Medulla oblongata (tissue), 1 donor: ENCODE data around the gene AOPEP.
"Not testable (repeated sequence)": the region's sequence is repeated elsewhere in the genome, so short reads cannot be mapped to it uniquely, and the experiment has no call there.

Source experiments
- DNase-seq: peaks from one replicate; pipeline ENCODE4 v3.0.0-alpha.2; 2015; ENCODE audit errors: extremely low spot score

AOPEP gene

GRCh38 chr9:94817291-94818177 is 91.0 kb downstream of the AOPEP start:
- no peak for DNase-seq

GRCh38 chr9:94818178-94818541 is 91.7 kb downstream of the AOPEP start:
- no peak for DNase-seq

- DNase-seq, result peak; percentile 51
Observed at GRCh38 chr9:94819161-94819687, 92.7 kb downstream of the AOPEP start.

DNA sequence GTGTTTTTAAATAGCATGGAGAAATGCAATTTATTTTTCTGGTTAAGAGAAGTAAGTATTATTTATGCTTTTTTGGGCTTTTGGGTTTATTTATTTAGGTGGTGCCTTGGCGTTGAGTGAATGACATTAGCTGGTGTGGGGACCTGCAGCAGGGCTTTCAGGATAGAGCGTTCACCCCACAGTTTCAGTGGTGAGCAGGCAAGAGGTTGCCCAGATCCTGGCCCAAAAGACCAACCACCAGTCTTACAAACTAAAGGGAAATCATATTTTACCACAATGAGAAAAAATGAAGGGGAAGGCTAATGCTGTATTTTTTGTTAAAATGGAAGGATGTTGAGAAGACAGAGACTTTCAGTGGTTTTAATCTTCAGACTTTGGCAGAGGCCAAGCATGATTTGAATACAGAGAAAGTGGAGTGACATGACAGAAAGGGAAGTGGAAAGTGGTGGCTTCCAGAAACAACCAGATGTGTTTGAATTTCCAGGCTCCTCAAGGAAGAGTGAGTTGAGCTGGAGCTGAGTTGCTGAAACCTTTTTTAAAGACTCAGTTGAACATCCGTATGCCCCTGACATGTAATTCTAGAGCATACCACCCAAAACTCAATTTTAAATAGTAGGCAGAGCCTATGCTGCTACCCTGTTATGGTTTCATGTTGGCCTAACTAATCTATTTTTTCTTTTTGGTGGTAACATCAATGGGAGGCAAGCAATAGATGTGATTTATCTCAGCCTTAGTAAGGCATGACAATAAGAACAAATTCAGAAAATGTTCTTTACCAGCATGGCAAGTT is 94.8 kb downstream of the AOPEP start:
- DNase-seq, result peak; percentile 19

GRCh38 chr9:94822273-94822672 is 95.8 kb downstream of the AOPEP start:
- peak; percentile 19 for DNase-seq

- DNase-seq, result no peak
Observed at GRCh38 chr9:94823710-94824109, 97.2 kb downstream of the AOPEP start.

DNA sequence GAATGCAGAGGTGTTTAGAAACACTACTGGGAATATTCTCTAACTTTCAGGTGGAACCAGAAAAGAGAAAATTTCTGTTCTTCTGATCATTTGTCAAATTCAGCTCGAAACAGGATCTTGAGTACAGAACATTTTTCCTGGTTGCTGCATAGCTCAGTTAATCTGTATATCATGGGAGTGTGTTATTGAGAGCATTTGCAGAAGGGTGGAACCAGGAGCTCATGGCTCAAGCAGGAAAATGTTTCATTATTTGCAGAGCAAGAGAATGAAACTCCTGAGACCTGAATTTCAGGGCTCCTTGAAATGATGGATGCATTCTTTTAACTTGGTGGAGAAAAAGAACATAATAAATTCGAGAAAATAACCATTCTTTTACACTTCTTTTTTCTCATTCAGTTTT is 97.9 kb downstream of the AOPEP start:
- DNase-seq, result no peak

GRCh38 chr9:94824913-94825610 is 98.6 kb downstream of the AOPEP start:
- peak; percentile 52 for DNase-seq

- DNase-seq, result no peak
Observed at GRCh38 chr9:94825611-94825958, 99.1 kb downstream of the AOPEP start.

- DNase-seq, result peak; percentile 61
Observed at GRCh38 chr9:94826044-94826443, 99.5 kb downstream of the AOPEP start.

DNA sequence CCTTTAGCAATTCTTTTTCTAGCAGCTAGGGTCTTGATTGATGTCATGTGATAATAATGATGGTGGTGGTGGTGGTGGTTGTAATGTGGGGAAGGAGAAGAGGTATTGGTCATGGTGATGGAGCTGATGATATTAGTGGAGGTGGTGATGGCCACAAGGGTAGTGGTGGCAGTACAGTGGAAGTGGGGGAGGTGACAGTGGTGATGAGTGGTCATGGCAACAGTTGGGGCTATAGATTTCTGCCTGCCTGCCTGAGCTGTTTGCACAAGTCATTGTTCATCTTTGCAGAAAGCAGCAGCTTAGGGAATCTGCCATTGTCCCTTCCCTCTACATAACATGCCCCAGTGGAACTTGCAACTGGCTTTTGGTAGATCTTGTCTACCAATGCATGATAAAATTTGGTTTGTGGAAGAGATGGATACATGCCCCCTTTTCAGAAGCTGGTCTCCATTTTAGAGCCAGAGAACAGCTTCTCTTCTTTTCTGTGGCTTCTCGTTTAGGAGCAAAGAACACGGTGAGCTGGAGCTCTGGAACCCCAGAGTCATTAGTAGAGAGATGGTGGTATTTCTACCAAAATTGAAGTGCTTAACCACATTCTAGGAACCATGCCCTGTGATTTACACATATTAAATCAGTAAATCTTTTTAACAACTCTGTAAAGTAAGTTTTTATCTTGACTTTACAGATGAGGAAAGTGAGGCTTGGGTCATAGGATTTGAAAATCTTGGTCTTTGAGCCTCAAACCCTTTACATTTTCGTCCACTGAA is 100.3 kb downstream of the AOPEP start:
- no peak for DNase-seq

DNA sequence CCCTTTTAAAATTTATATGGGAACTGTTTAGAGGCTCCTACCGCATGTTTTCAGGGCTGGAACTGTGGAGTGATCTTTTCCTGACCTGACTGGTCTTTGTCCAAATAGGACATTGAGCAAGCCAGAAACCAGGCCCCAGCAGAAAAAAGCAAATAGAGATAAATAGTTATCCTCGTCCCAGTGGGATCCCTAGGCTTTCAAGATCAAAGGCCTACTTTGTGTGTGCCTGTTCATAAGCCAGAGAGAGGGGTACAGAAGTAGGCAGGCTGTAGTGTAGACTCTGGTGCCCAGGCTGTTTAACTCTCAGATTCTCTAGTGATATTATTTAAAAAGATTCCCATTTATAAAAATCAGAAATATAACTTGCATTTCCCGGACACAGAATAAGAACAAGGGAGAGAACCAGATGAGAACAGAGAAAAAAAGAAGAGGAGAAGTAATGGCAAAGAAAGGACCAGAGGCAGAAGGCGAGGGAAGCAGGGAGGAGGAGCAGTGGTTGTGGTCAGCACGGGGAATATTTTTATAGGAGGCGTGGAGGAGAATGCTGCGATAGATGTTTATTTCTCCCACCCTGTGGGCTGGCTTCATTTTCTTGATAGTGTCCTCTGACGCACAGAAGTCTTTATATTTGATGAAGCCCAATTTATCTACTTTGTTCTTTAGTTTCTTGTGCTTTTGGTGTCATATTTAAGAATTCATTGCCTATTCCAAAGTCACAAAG is 101.2 kb downstream of the AOPEP start:
- DNase-seq, result peak; percentile 36

DNA sequence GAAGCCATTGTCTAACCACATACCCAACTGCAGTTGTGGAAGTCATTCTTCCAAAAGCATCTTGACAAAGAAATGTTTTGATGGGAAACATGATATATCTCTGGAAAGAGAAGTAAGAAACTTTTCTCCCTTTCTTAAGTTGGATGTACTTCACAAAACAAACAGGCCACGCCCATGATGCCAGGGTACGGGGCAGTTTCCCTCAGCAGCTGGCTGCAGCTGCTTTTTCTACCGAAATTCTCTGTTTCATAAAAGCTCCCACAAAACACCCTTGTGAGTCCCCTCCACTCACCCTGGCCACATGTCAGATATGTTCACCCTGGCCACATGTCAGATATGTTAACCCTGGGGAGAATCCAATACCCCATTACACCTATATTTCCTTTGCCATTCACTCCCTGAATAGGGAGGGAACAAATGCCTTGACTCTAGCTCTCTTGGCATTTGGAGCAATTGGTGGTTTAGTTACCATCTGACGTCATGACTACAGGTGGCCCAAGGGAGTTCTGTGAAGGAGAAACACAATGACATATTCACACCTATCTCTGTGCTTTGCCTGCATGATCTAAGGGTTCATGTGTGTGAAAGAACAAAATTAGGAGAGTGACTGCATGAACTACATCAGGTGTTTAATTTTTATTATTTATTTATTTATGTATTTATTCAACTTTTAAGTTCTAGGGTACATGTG is 103.0 kb downstream of the AOPEP start:
- no peak for DNase-seq

GRCh38 chr9:94830071-94830604 is 103.6 kb downstream of the AOPEP start:
- DNase-seq, result not testable (repeated sequence)

GRCh38 chr9:94833802-94834201 is 107.3 kb downstream of the AOPEP start:
- DNase-seq, result no peak

DNA sequence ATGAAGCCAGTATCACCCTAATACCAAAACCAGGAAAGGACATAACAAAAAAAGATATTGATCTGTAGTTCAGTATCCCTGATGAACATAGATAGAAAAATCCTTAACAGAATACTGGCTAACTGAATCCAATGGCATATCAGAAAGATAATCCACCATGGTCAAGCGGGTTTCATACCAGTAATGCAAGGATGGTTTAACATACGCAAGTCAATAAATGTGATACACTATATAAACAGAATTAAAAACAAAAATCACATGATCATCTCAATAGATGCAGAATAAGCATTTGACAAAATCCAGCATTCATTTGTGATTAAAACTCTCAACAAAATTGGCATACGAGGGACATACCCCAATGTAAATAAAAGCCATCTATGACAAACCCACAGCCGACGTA is 110.9 kb downstream of the AOPEP start:
- DNase-seq, result no peak

- no peak for DNase-seq
Observed at GRCh38 chr9:94839398-94839797, 112.9 kb downstream of the AOPEP start.

DNA sequence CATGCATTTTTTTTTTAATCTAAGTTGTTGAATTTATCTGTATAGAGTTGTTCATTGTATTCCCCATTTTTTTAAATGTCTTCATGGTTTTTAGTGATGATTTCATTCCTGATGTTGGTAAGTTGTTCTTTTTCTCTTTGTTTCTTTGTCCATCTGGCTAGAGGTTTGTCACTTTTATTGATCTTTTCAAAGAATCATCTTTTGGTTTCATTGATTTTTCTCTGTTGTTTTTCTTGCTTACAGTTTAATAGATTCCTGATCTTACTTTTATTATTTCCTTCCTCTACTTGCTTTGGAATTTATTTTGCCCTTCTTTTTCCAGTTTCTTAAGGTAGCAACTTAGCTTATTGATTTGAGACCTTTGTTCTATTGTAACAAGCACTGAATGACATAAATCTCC is 114.2 kb downstream of the AOPEP start:
- no peak for DNase-seq

DNA sequence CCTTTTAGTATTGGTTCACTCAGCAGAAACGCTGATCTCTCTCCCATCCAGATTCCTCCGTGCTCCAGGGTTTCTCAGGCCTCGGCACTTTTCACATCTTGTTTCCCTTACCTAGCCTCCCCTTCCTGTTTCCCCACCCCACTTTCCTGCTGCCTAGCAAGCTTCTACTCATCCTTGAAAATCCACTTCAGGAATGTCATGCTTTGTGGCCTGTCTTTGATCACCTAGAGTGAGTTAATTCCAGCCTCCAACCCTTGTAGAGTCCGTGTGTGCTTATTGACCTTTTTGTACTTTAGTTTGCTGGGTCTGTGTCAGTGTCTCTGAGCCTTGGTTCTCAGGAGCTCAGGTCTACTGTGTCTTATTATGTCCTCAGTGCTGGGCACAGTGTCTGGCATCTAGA is 116.6 kb downstream of the AOPEP start:
- DNase-seq, result no peak

DNA sequence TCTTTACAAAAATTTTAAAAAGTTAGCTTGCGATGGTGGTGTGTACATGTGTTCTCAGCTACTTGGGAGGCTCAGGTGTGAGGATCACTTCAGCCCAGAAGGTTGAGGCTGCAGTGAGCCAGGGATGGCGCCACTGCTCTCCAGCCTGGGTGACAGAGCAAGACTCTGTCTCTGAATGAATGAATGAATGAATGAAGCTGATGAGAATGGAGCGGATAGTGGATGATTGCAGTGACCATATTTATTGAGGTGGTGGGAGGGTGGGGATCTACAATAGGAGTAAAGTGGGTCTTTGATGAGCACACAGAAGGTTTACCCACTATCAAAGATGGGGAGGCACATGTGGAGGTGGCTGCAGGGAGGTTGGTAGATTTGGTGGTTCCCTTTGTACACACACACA is 120.2 kb downstream of the AOPEP start:
- DNase-seq, result no peak
